Umbilical cord (tissue), 2 donors: ENCODE measurements around the gene RTKN. TPM values are rescaled to one million over a fixed set of nuclear protein-coding genes. Genes with fewer than 3 reads are reported as not detected.
"Not testable (repeated sequence)": the region's sequence is repeated elsewhere in the genome, so short reads cannot be mapped to it uniquely, and the experiment has no call there.

Source experiments
- DNase-seq: peaks from one replicate; pipeline ENCODE4 v3.0.0-alpha.2; 2015; ENCODE audit warnings: low spot score
- total RNA-seq: library from RNA; depleted of rRNA; stranded (reverse); fragments of >200 nt; gene quantifications from one replicate; pipeline ENCODE4 v1.2.3, GENCODE V29; 2014; ENCODE audit warnings: low replicate concordance; ENCODE audit not compliant: insufficient read depth

Gene RTKN
- total RNA-seq, 1 donor from 2014 or later, result 17.3 TPM

GRCh38 chr2:74461187-74462053 lies 19.7 kb upstream of the RTKN start:
- no peak for DNase-seq

GRCh38 chr2:74460187-74460586 lies 18.4 kb upstream of the RTKN start:
- not testable (repeated sequence) for DNase-seq

DNA sequence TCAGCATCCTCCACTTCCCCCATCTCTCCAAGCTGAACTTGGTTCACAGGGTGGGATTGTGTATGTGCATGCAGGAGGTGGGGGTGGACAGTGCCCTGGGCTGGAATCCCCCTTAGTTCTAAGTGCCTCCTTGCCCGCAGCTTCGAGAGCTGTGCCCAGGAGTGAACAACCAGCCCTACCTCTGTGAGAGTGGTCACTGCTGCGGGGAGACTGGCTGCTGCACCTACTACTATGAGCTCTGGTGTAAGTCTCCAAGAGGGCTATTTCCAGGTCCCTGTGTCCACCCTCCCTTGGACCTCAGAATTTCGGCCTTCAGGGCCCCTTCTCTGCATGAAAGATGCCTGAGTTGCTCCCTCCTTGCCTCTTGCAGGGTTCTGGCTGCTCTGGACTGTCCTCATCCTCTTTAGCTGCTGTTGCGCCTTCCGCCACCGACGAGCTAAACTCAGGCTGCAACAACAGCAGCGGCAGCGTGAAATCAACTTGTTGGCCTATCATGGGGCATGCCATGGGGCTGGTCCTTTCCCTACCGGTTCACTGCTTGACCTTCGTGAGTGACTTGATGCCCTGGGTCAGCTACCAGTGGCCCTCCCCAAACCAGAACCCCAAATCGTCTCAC lies 17.9 kb upstream of the RTKN start:
- not testable (repeated sequence) for DNase-seq

DNA sequence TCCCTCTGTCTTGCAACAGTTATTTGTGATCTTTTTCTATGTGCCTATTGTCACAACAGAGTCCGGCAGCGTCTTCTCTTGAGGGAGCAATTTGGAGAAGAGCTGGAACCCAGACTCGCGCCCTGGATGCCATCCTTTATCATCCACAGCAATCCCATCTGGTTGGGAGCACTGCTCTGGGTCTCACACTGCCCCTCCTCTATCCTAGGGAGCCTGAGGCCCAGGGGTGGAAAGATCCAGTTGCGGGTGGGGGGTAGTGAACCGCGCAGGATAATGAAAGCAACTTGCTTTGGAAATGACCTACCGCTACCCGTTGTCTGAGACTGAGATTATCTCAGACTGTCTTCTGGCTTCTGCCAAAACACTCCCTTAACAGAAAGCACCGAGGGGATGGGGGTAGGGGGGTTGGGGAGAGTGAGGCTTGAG lies 17.2 kb upstream of the RTKN start:
- peak; percentile 57 for DNase-seq

GRCh38 chr2:74458132-74458937 lies 16.6 kb upstream of the RTKN start, which contains the start of gene WBP1:
TSS of gene WBP1 (plus strand) at chr2:74458438. CDS start at chr2:74458603, 165 bp downstream.
- peak; percentile 100 for DNase-seq

DNA sequence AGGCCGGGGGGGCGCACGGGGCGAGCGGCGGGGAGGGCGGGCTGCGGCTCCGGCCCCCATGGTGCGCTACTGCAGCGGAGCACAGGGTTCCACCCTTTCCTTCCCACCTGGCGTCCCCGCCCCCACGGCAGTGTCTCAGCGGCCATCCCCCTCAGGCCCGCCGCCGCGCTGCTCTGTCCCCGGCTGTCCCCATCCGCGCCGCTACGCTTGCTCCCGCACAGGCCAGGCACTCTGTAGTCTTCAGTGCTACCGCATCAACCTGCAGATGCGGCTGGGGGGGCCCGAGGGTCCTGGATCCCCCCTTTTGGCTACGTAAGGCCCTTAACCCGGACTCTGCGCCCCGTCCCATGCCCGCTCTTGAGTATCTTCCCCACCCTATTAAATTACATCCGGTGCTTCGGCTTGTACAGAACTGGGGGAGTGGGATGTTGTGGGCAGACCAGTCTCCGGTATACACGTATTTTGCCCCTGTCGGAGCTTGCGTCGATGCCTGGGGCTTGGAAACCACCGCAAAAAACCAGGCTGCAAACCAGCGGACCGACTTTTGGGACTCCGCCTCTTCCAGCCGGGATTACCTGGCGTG lies 15.9 kb upstream of the RTKN start:
- no peak for DNase-seq

DNA sequence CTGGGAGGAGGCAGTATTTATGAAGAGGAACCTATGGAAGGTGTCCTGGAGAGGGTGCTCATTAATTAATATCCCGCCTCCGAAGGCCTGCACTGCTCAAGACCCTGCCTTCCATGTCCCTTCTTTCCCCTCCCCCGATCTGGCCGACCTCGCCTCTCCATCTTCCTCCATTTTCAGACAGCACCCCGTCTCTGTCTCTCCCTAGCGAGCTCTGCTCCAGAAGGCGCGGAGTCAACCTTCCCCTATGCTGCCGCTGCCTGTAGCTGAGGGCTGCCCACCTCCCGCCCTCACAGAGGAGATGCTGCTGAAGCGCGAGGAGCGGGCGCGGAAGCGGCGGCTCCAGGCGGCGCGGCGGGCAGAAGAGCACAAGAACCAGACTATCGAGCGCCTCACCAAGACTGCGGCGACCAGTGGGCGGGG lies 15.4 kb upstream of the RTKN start:
- no peak for DNase-seq

DNA sequence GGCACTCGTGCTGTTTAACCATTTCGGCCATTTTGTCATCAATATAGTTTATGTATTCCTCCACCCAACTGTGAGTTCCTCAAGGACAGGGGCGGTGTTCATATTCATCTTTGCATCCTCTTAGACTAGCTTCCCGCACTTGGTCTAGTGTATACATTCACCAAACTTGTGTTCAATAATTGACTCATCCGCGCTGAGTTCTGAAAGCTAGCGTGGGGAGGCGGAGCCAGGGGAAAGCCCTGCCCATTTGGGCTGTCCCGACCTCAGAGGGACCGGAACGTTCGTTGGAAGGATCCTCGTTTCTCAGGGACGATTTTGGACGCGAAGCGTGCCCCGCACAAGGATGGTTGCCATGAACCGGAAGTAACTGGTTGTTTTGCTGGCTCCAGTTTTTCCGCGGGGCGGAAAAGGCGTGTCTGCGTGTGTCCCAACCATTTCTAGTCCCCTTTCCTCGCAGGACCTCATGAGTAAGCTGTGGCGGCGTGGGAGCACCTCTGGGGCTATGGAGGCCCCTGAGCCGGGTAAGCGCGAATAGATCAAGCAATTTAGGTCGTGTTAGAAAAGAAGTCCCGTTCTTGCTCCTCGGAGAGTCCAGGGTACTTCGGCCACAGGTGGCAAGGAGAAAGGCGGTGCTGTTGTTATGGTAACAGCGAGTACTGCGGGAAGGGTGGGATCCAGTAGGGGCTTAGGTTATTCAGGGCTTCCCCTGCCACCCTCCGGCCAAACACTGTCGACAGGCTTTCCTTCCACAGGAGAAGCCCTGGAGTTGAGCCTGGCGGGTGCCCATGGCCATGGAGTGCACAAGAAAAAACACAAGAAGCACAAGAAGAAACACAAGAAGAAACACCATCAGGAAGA lies 13.1 kb upstream of the RTKN start, which contains the start of gene INO80B:
INO80B (plus strand) TSS at position 434 of the 858 bp plus-strand sequence; CDS start at position 464, 30 bp downstream.
- peak; percentile 99 for DNase-seq

DNA sequence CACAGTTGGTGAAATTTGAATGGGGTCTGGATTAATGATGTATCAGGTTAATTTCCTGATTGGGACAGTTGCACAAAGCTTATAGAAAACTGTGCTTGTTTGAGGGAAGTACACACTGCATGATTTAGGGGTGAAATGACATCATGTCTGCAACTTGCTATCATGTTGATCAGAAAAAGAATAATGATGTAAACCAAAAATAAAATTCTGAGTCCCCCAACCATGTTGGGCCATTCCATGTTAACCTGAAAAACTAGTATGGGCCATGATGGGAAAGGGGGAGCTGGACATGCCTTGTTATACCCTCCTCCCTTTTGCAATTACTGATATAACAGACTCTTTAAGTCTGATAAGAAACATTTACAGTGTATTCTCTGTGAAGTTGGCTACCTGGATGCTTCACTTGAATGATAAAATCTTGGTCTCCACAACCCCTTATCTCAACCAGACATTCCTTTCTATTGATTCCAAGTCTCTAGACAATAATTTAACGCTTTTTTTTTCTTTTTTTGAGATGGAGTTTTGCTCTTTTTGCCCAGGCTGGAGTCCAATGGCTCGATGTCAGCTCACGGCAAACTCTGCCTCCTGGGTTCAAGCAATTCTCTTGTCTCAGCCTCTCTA lies 8.9 kb upstream of the RTKN start:
- DNase-seq, result no peak

DNA sequence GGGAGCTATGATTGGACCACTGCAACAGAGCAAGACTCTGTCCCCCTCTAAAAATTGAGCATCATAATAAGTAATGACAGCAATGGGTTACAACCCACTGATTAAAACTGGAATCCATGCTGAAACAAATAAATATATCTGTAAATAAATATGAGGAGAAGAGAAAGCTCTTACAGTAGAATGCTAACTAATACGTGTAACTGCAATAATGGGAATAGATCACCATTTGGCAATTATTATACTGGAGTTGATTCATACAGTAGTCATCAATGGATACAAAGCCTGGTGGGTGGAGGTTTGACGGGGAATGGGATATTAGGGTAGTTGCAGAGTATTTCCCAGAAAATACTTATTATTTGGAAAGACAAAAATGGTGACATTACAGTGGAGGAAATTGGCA lies 7.0 kb upstream of the RTKN start:
- no peak for DNase-seq

DNA sequence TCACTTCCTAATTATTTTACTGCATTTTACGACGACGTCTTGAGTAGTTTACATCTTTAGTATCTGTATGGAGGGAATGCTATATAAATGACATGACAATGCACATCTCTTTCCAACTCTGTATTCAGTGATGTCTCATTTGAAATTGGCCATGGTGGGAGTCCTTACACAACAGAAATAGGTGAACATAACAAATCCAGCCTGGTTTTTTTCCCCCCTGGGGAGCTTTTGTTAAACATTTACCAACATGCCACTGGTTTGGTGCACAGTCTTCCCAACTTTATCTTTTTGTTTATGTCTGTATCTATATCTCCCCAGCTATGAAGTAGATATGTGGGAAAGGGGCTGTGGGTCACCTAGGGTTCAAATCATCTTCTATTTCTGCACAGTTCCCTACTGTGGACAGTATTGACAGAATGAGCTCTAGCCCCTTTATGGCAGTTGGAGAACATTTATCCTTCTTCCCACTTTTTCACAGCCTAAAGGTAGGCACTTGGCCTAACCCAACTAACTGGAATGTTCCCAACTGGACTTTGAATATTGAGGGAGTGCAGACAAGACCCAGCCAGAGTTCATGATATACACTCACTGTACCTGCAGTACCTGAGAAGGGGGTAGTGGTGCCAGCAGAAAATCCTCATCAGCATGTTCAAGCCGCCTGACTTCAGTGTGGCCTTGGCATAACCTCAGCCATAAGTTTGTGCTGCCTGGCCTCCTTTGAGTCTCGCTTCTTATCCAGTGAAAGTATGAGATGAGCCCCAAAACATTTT lies 5.7 kb upstream of the RTKN start:
- DNase-seq, result no peak

DNA sequence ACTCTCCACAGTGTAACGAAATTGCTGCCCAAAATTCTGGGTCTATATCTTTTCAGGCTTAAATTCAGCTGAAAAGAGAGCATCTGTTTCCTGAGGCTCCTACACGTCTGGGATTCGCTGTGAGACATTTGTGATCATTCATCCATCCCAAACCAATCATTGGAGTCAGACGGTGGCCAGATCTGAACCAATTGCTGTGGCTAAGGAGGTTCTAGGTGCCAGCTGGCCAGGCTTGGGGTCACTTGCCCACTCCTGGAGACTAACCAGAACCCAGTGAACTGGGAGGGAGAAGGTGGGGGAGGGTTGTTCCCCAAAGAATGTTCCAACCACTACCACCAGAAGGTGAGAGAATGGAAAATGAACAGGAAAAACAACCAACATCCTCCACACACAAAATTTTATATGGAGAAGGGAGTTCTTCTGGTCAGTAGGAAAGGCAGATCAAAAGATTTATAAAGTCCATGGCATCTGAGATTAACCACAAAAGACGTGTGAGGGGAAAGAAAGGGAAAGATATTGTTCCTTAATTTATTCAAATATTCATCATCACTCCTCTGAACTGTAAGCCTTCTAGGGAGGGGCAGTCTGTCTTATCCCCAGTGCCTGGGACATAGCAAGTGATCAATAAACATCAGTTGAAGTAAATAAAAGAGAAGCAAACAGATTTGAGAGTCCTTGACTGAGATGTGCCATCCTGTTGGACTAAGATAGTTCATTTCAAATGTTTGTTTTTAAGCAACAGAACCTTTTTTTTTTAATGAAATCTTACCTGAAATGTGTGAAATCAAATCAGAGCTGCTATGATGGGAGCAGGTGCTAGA lies 3.0 kb upstream of the RTKN start:
- DNase-seq, result no peak

DNA sequence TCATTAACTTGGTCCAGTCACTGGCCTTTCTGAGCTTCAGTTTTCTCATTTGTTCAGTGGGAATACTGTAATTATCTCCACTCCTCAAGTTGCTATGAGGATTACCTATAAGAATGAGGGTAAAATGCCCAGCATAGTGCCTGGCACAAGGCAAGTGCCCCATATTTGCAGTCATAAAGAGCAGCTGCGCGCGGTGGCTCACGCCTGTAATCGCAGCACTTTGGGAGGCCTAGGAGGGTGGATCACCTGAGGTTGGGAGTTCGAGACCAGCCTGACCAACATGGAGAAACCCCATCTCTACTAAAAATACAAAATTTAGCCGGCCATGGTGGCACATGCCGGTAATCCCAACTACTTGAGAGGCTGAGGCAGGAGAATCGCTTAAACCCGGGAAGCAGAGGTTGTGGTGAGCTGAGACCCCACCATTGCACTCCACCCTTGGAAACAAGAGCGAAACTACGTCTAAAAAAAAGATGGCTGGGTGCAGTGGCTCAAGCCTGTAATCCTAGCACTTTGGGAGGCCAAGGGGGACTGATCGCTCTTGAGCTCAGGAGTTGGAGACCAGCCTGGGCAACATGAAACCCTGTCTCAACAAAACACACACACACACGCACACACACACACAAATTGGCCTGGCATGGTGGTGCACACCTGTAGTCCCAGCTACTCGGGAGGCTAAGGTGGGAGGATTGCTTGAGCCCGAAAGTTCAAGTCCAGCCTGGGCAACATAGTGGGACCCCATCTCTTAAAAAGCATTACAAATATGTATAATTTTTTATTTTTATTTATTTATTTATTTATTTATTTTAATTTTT lies 953 bp upstream of the RTKN start:
- DNase-seq, result not testable (repeated sequence)

GRCh38 chr2:74441170-74441689 lies 507 bp downstream of the RTKN start:
- no peak for DNase-seq

GRCh38 chr2:74440378-74441169 lies 1.2 kb downstream of the RTKN start:
- DNase-seq, result peak; percentile 97

DNA sequence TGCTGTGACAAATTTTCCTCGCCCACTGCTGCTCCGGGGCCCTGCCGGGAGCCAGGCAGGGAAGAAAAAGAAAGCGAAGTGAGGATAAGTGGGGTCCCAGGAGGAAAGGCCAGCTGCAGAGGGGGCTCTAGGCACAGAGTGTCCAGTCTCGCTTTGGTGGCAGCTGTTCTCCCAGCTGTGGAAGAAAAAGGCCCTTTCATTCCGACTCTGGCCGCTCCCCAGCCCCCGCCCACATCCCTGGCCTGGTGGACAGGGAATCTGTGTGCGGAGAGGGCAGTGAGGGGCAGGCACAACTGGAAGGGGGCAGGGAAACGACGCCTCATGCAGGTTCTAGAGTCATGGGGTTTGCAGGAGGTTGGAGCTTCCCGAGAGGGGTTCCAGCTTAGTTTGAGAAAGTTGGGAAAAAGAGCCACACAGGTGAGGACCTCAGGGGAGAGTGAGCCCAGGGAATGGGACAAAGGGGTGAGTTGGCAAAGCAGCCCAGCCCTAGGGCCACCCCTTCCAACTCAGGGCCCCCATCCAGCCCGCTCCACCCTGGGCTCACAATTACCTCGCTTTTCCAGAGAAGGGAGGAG lies 1.8 kb downstream of the RTKN start:
- peak; percentile 89 for DNase-seq
